Fibroblast of pulmonary artery (primary cell): ENCODE results near the gene CLTCL1.

Experiments
- DNase-seq: peaks from one replicate; pipeline ENCODE4 v3.0.0-alpha.2; 2010; ENCODE audit warnings: low read depth
- H3K4me3 ChIP-seq: replicated peaks from 2 replicates; pipeline ENCODE4 v1.5.1; 2011; ENCODE audit warnings: low read depth, mild to moderate bottlenecking, control low read depth, low read length, moderate library complexity
- CTCF ChIP-seq: IDR thresholded peaks from 2 replicates; pipeline ENCODE4 v1.5.1; 2011; ENCODE audit warnings: mild to moderate bottlenecking, control low read depth, low read length, inconsistent platforms; ENCODE audit errors: missing control alignments

The CLTCL1 gene

GRCh38 chr22:19242699-19243098, 48.8 kb downstream of the CLTCL1 start:
- DNase-seq = no peak
- TF ChIP-seq CTCF = no peak
- H3K4me3 ChIP-seq = no peak overlapping the region

GRCh38 chr22:19241593-19241906, 50.0 kb downstream of the CLTCL1 start:
- no peak for TF ChIP-seq CTCF
- H3K4me3 ChIP-seq = no peak overlapping the region
- DNase-seq = no peak

- H3K4me3 ChIP-seq = no peak overlapping the region
- TF ChIP-seq CTCF = no peak
- DNase-seq = no peak
Measured at GRCh38 chr22:19240813-19241592, 50.5 kb downstream of the CLTCL1 start.

GRCh38 chr22:19239464-19239863, 52.1 kb downstream of the CLTCL1 start:
- no peak overlapping the region for H3K4me3 ChIP-seq

GRCh38 chr22:19238900-19239299, 52.6 kb downstream of the CLTCL1 start:
- no peak for TF ChIP-seq CTCF
- no peak overlapping the region for H3K4me3 ChIP-seq
- peak; percentile 15 for DNase-seq

More at GRCh38 chr22:19239464-19239863, 52.1 kb downstream of the CLTCL1 start:
- DNase-seq = no peak
- no peak for TF ChIP-seq CTCF

- no peak for DNase-seq
- no peak for TF ChIP-seq CTCF
Measured at GRCh38 chr22:19235874-19236273, 55.6 kb downstream of the CLTCL1 start.

More at GRCh38 chr22:19235874-19236273, 55.6 kb downstream of the CLTCL1 start:
- no peak overlapping the region for H3K4me3 ChIP-seq
